ENCODE results near the gene CDH23.

Gene CDH23

DNA sequence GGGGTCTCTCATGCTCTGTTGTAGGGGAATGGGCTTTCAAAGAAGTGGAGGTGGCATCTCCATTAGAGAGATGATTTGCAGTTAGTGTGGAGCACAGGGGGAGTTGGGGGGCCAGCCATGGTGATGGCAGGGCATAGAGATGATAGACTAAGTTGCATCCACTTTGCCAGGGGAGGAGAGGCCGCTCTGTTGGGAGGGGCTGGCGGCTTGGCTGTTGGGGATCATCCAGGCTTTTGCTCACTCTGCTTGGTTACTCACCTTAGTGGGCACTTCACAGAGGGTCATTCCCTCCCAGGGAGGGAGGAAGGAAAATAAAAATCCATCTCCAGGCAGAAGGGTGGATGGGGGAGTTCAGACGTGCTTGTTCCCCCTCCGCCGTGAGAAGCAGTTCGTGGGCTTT is 31.4 kb upstream of the CDH23 start:
- Histone ChIP-seq H3K79me2 (ENCODE audit: control insufficient read depth, low read length) (no peaks in the 10 kb centered on the region), H3F3A (ENCODE audit: control insufficient read depth, insufficient read depth) (no peaks in the 10 kb centered on the region), H3K4me3 (ENCODE audit: low read length) (no peak overlapping the region), H3K9me2 (replicated peaks; ENCODE audit: control insufficient read depth, low read length) (no peaks in the 10 kb centered on the region), H3K36me3 (ENCODE audit: control insufficient read depth, low read length) (no peaks in the 10 kb centered on the region), H3K4me2 (ENCODE audit: low read length) (no peak overlapping the region), H3K9me3 (ENCODE audit: control insufficient read depth, insufficient read depth, low read length) (no peaks in the 10 kb centered on the region), H3K27me3 (ENCODE audit: control insufficient read depth, low read length) (no peaks in the 10 kb centered on the region), H3K27ac (ENCODE audit: low read depth, low read length) (no peak overlapping the region), H4K20me1 (ENCODE audit: control insufficient read depth, insufficient read depth, low read depth, low read length) (no peaks in the 10 kb centered on the region), H3K4me1 (ENCODE audit: control insufficient read depth, low read length) (0 out of 2 replicates have a peak, but pooled peaks cover 6% of the 10 kb centered on the region)
- TF ChIP-seq, protein P1, sequence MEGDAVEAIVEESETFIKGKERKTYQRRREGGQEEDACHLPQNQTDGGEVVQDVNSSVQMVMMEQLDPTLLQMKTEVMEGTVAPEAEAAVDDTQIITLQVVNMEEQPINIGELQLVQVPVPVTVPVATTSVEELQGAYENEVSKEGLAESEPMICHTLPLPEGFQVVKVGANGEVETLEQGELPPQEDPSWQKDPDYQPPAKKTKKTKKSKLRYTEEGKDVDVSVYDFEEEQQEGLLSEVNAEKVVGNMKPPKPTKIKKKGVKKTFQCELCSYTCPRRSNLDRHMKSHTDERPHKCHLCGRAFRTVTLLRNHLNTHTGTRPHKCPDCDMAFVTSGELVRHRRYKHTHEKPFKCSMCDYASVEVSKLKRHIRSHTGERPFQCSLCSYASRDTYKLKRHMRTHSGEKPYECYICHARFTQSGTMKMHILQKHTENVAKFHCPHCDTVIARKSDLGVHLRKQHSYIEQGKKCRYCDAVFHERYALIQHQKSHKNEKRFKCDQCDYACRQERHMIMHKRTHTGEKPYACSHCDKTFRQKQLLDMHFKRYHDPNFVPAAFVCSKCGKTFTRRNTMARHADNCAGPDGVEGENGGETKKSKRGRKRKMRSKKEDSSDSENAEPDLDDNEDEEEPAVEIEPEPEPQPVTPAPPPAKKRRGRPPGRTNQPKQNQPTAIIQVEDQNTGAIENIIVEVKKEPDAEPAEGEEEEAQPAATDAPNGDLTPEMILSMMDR (IDR thresholded peaks at IDR 0.05; ENCODE audit: low read depth, low read length, poor library complexity, severe bottlenecking) = no peak
- no peak for TF ChIP-seq EZH2phosphoT487 (IDR thresholded peaks at IDR 0.05; ENCODE audit: borderline replicate concordance, low read length)

DNA sequence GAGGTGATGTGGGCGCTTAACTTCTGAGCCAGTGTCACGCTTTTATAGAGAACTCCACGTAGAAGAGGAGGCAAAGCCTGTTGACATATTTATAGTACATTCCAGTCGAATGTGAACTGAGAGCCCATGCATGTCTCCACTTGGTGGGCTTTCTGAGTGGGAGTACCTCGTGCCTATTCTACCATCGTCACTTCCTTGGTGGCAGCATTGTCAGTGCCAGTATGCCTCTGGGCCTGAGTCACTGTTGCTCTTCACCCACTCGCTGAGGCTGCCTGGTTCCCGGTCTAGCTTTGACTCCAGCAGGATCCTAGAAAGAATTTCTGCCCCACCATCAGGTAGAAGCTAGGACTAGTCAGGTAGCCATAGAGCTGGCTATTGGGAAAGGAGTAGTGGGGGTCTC is 30.0 kb upstream of the CDH23 start:
- H3K4me1 ChIP-seq (ENCODE audit: control insufficient read depth, low read length) = peaks cover 10% of the 10 kb centered on the region

DNA sequence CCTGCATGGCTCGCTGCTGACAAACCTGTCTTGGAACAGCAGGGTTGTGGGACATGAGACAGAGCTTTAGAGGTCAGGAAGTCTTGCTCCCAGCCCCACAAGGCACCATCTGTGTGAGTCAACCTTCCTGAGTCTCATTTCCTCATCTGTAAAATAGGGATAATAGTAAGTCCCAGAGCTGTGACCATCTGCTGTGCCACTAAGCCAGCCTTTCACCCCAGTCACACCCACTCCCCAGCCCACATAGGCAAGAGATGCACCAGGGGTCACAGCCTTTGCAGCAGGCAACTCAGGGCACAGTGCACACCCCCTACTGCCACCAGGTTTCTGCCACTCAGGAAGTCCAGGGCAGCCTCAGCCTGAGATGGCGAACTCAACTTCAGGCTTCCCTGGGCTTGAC is 29.4 kb upstream of the CDH23 start:
- H3F3A ChIP-seq (ENCODE audit: control insufficient read depth, insufficient read depth) = no peaks in the 10 kb centered on the region
- H3K27me3 ChIP-seq (ENCODE audit: control insufficient read depth, low read length) = no peaks in the 10 kb centered on the region
- no peaks in the 10 kb centered on the region for H3K79me2 ChIP-seq (ENCODE audit: control insufficient read depth, low read length)
- no peak overlapping the region for H3K4me3 ChIP-seq (ENCODE audit: low read length)
- H4K20me1 ChIP-seq (ENCODE audit: control insufficient read depth, insufficient read depth, low read depth, low read length) = no peaks in the 10 kb centered on the region
- no peak overlapping the region for H3K4me2 ChIP-seq (ENCODE audit: low read length)
- H3K27ac ChIP-seq (ENCODE audit: low read depth, low read length) = no peak overlapping the region
- TF ChIP-seq, protein P1 (IDR thresholded peaks at IDR 0.05; ENCODE audit: low read depth, low read length, poor library complexity, severe bottlenecking) = no peak
- TF ChIP-seq EZH2phosphoT487 (IDR thresholded peaks at IDR 0.05; ENCODE audit: borderline replicate concordance, low read length) = no peak
- H3K36me3 ChIP-seq (ENCODE audit: control insufficient read depth, low read length) = no peaks in the 10 kb centered on the region
- no peaks in the 10 kb centered on the region for H3K9me3 ChIP-seq (ENCODE audit: control insufficient read depth, insufficient read depth, low read length)
- H3K4me1 ChIP-seq (ENCODE audit: control insufficient read depth, low read length) = peaks cover 16% of the 10 kb centered on the region
- H3K9me2 ChIP-seq (replicated peaks; ENCODE audit: control insufficient read depth, low read length) = no peaks in the 10 kb centered on the region

More for the DNA sequence above, 30.0 kb upstream of the CDH23 start:
- Histone ChIP-seq H3K4me3 (ENCODE audit: low read length) (no peak overlapping the region), H3K27ac (ENCODE audit: low read depth, low read length) (no peak overlapping the region), H4K20me1 (ENCODE audit: control insufficient read depth, insufficient read depth, low read depth, low read length) (no peaks in the 10 kb centered on the region), H3F3A (ENCODE audit: control insufficient read depth, insufficient read depth) (no peaks in the 10 kb centered on the region), H3K27me3 (ENCODE audit: control insufficient read depth, low read length) (no peaks in the 10 kb centered on the region), H3K9me3 (ENCODE audit: control insufficient read depth, insufficient read depth, low read length) (no peaks in the 10 kb centered on the region), H3K36me3 (ENCODE audit: control insufficient read depth, low read length) (no peaks in the 10 kb centered on the region), H3K79me2 (ENCODE audit: control insufficient read depth, low read length) (no peaks in the 10 kb centered on the region), H3K4me2 (ENCODE audit: low read length) (no peak overlapping the region), H3K9me2 (replicated peaks; ENCODE audit: control insufficient read depth, low read length) (no peaks in the 10 kb centered on the region)
- TF ChIP-seq, protein P1 (IDR thresholded peaks at IDR 0.05; ENCODE audit: low read depth, low read length, poor library complexity, severe bottlenecking) = no peak
- TF ChIP-seq EZH2phosphoT487 (IDR thresholded peaks at IDR 0.05; ENCODE audit: borderline replicate concordance, low read length) = no peak
